HG03280 (cell line): ENCODE data around the gene SUMO3.
"Not testable (repeated sequence)": the region's sequence is repeated elsewhere in the genome, so short reads cannot be mapped to it uniquely, and the experiment has no call there.

ENCODE experiments used
- ATAC-seq: cut with Tn5 transposase; IDR thresholded peaks from one replicate; pipeline ENCODE4 v1.9.1; 2021; ENCODE audit warnings: mild to moderate bottlenecking, moderate library complexity; ENCODE audit not compliant: unreplicated experiment

The SUMO3 gene

DNA sequence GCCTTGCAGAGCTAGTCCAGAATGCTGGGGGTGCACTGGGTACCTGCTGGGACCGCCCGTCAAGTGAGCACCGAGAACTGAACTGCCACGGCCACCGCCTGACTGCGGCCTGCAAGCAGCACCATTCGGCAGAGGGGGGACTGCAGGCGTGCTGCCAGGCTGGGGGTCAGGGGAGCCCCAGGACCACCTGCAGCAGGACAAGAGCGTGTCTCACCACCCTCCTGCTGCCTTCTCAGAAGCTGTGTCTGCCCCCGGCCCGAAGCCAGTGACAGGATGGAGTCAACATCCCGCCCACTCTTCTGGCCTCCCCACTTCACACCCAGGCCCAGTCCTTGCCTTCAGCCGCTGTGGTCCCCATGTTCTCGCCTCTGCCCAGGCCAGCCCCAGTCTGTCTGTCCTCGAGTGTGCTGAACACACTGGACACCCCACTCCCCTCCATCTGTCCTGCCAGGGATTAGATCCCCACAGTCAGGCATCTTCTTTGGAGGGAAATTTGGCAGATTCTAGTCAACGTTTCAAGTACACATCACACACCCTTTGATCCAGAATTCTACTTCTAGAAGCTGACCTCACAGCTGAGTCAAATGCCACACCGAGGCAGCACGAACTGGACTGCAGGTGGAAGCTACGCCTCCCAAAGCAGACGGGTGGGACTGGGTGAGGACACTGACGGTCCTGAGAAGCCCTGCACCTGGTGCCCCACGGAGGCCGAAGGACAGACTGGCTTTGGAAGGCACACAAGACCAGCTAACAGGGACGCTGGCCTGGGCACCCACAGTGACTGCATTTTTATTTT, 29.6 kb upstream of the SUMO3 start:
- ATAC-seq, result no peak

GRCh38 chr21:44846485-44847260, 28.8 kb upstream of the SUMO3 start:
- ATAC-seq, result no peak

- ATAC-seq, result no peak
Measured at GRCh38 chr21:44846224-44846484, 28.3 kb upstream of the SUMO3 start.

DNA sequence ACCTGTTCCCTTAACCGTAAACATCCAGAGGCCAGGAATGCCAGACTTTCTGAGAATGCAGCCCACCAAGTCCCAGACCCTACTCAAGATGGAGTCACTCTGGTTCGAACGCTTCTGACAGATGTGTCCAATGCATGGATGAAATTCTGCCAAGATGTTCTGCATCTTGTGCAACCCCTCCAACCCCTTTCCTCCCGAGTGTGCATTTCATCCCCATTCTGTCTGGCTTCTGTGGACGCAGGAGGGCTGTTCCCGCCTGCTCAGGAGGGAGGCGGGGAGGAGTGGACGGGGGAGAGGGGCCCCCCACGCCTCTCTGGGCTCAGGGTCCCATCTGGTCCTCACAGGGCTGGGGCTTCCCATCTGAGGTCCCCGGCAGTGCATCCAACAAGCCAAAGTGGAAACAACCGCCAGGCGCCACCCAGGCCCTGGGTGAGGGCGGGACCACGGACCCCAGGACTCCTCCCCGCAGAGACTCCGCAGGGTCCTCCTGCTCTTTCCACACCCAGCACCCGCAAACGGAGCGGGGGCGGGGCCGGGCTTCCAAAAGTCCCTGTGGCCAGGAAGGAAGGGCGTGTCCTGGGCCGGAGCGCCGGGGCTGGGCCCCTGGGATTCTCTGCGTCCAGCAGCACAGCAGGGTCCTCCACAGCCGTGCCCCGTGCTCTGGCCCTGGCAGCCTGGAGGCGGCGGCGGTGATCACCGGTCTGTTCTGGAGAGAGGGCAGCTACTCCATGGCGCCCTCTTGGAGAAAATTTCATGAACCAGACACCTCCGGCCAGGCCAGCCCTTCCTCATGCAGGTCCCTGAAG, 27.8 kb upstream of the SUMO3 start:
- no peak for ATAC-seq

- ATAC-seq, result no peak
Measured at GRCh38 chr21:44844256-44844655, 26.4 kb upstream of the SUMO3 start.

DNA sequence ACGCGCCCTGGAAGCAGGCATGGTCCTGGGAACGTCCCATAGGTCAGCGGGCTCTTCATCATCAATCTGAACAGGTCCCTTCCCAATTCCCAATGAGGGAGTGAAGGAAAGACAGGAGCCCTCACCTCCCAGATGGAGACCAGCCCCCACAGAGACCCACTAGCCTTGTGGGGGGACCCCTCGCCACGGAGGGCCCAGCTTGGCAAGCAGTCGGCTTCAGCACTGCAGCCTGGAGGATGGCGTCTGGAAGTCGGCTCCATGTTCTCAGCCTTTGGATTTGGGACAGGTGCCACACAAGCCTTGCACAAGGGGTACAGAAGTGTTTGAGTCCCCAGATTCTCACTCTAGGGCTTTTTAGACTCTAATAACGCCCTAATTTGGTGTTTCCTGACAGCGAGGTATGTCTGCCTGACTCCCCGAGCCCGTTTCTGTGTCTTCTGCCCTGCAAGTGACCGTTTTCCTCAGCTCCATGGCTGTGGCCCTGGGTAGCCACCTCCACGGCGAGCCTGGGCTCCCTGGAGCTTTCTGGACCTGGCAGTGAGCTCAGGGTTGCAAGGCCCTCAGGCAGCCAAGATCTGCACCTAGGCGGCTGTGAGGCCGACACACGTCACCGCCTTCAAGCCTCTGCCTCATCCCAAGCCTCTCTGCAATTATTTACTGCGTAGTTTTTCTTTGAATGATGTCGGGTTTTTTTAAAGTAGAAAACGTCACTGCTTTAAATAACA, 25.0 kb upstream of the SUMO3 start:
- ATAC-seq, result no peak

- no peak for ATAC-seq
Measured at GRCh38 chr21:44842087-44842486, 24.2 kb upstream of the SUMO3 start.

GRCh38 chr21:44840771-44841170, 22.9 kb upstream of the SUMO3 start:
- no peak for ATAC-seq

DNA sequence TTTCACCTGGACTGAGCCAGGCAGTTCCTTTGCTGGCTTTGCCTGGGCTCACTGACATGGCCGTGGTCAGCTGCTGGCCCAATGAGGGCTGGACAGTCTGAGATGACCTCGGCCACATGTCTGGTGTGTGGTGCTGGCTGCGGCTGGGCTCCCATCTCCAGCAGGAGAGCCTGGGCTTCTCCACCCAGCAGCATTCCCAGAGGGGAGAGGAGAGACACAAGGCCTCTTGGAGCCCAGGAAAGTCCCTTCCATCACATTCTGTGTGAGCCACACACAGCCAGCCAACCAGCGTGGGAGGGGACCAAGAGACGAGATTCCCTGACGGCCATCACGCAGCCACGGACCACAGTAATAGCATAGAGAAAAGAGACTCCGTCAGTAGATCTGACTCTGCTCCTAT, 21.1 kb upstream of the SUMO3 start:
- ATAC-seq, result no peak

GRCh38 chr21:44838039-44838895, 20.4 kb upstream of the SUMO3 start:
- no peak for ATAC-seq

DNA sequence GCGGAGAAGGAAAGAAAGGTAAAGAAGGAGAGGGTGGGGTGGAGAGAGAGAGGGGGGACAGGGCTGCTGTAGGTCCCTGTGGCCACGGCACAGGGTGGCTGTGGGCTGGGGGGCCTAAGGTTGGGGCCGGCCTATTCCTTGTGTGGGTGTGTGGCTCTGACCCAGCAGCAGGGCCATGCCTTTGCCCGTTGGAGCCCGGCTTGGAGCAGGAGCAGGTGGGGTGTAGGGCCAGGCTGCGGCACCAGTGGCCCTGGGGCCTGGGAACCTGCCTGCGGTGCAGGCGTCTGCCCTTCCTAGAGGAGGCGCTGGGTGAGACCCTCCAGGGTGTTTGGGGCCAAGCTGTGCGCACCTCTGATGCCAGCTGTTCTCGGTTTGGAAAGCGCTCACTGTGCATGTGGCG, 19.7 kb upstream of the SUMO3 start:
- ATAC-seq, result no peak

DNA sequence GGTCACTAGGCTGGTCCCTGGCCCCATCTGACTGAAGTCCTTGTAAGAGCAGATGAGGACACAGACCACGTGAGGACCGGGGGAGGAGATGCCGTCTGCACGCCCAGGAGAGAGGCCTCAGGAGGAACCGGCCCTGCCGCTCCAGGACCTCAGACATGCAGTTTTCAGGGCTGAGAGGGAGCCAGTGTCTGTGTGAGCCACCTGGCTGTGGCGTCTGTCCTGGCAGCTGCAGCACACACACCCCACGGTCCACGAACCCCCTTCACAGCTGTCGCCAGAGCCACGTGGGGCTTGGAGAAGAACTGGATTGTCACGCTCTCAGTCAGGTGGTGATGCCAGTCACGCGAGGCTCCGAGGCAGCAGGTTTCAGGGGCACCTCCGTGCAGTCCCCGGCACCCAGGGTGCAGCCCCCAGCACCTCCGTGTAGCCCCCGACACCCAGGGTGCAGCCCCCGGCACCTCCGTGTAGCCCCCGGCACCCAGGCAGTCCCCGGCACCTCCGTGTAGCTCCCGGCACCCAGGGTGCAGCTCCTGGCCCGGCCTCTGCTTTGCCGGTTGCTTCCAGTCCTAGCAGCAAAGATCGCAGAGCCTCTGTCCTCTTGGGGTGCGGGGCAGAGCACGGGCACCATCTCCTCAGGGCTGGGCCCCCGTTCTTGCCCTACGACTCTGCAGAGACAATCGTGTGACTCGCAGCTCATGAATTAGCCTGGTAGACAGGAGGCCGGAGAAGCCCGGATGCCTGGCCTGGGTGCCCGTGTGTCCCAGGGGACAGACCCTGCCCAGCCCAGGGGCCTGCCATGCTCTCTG, 19.0 kb upstream of the SUMO3 start:
- no peak for ATAC-seq

DNA sequence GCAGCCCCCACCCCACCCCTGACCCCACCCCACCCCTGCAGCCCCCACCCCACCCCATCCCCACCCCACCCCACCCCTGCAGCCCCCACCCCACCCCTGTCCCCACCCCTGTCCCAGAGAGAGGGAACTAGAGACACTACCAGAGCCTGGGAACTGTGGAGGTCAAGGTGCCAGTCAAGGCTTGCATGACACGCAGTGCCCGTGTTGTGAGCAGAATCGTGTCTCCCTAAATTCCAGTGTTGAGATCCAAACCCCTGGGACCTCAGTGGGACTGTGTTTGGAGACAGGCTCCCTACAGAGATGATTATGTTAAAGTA, 18.4 kb upstream of the SUMO3 start:
- ATAC-seq, result no peak

DNA sequence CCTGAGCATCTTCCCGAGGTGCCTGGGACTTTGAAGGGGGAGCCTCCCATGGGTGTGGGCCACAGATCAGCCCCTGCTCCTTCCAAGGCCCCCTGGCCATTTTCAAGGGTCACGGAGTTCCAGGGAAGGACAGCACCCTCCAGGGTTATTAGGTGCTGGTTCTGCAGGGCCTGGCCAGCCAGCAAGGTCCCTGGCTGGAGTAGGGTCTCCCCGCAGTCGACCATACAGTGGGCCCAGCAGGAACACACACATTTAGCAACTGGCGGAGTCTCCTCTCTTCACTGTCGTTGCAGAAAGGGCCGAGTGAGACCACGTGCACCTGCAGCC, 17.7 kb upstream of the SUMO3 start:
- ATAC-seq, result no peak

DNA sequence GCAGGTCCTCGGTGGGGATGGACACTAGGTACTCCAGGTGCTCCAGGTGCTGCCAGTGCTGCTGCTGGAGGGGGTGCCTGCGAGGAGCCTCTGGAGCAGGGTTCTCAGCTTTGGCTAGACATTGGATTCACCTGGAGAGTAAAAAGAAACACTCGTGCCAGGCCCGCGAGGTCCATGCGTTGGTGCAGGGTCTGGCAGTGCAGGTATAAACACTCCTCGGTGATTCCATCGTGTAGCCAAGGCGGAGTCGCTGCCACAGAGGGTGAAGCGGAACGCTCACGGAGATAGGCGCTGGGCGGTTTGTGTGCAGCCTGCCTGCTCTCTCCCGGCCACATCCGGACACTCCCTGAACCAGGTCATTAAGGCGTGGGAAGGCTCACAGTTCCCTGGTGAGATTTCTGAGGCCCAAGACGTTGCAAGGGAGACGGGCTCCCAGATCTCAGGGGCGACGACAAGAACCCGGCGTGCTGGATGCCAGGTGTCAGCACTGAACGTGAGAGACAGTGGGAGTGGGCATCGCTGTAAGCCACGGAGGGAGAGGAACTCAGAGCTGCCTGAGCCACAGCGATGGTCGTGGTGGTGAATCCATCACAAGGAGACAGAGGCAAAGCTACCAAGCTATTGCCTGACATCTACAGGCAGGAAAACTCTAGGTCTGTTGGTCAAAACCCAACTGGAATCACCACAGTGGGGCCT, 17.2 kb upstream of the SUMO3 start:
- no peak for ATAC-seq

DNA sequence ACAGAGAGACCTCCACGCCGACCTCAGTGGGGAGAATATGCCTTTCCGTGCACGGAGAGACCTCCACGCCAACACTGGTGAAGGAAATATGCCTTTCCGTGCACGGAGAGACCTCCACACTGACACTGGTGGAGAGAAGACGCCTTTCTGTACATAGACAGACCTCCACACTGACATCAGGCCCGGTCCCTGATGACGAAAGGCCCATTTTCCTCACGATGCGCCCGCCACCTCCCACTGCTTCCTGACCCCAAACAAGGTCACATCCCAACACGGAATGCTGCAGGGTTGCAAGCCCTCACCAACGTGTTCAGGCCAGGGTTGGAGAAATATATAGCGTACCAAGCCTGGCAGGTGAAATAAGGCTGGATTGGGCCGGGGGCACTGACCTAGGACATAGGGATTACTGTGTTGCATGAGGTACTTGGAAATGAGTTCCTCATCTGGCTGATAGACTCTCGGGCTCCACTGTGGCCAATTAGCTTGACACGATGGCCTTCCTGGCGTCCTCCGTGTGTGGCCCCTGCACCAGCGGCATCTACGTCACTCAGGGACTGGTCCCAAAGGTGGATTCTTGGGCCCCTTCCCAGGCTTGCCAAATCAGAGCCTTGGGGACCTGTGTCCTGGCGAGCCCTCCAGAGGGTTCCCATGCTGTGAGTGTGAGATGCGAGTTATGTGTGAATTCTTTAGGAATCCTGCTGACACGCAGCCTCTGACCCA, 16.5 kb upstream of the SUMO3 start:
- ATAC-seq, result no peak

DNA sequence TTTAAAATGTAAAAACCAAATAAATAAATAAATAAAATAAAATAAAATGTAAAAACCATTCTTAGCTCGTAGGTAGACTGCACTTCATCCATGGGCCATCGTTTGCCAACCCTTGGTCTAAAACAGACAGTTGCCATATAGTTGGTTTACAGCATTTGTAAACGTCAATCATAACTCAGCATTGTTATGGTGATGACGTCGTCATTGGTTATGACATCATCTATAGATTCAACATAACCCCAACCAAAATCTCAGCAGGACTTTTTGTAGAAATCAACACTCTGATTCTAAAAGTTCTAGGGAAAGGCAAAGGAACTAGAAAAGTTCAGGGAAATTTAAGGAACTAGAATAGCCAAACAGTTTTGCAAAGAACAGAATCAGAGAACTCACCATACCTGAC, 15.8 kb upstream of the SUMO3 start:
- no peak for ATAC-seq

DNA sequence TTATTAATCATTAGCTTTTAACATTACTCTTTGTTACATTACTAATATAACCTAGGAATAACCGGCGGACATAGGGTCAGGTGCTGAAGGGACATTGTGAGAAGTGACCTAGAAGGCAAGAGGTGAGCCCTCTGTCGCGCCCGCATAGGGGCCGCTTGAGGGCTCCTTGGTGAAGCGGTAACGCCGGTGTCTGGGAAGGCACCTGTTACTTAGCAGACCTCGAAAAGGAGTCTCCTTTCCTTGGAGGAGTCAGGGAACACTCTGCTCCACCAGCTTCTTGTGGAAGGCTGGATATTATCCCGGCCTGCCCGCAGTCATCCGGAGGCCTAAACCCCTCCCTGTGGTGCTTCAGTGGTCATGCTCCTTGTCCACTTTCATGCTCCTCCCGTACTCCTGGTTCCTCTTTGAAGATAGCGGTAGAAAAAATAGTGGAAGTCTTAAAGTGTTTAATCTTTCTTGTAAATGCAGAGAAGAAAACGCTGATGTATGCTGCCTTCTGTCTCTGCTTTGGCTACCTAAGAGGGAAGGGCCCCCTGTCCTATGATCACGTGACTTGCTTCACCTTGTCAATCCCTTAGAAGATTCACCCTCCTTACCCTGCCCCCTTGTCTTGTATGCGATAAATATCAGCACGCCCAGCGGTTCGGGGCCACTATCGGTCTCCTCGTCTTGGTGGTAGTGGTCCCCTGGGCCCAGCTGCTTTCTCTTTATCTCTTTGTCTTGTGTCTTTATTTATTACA, 14.8 kb upstream of the SUMO3 start:
- not testable (repeated sequence) for ATAC-seq
